Measurements from ENCODE around the gene CLEC16A.

Gene CLEC16A

GRCh38 chr16:10988164-10988803, 43.9 kb downstream of the CLEC16A start:
- DNase-seq = no peak

DNA sequence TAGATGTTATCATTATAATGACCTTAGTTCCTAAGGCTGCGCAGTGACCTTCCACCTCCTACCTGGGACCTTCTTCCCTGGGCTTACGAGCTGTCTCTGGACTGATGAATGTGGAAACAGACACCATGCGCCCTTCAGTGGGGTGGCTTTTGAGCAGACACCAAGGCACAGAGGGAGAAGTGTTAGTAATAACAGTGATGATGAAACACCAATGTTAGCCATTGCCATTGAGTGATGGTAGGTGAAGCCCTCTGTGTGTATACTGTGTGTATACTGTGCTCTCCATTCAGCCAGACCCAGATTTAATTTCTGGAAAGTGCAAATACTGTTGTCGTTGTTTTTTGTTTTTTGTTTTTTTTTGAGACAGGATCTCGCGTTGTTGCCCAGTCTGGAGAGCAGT, 44.5 kb downstream of the CLEC16A start:
- DNase-seq = no peak

GRCh38 chr16:10989559-10989958, 45.2 kb downstream of the CLEC16A start:
- DNase-seq = no peak

DNA sequence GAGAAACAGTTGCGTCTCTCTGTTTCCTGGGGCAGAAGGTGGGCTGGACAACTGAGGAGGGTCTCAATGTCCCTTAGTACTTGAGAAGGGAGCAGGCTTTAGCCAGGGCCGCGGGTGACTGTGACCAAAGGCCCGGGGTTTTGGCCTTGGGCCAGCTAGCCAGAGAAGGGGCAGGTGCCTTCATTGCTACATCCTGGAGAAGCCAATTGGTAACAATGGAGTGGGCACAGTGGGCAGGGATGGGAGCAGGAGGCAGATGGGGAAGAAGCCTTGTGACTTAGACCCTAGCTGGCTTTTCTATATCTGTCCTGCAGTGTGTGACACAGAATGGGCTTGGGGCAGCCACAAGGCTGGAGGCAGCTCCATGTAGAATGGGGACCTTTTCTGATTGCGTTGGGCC, 46.0 kb downstream of the CLEC16A start:
- no peak for DNase-seq

- no peak for DNase-seq
Measured at GRCh38 chr16:10992112-10992511, 47.7 kb downstream of the CLEC16A start.

DNA sequence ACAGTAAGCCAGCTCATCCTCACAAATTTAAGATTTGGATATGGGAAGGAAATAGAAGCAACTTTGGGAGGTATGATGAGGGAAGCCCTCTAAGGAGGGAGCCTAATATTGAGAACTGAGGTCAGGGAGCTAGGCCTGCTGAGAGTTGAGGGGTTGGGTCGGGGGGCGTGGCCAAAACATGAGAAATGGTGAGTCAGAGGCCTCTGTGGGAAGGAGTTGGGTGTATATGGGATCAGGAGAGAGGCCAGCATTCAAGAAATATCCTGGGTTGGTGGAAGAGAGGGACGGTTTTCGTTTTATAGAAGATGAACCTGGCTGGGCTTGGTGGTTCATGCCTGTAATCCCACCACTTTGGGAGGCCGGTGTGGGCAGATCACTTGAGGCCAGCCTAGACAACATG, 48.4 kb downstream of the CLEC16A start:
- DNase-seq = no peak

GRCh38 chr16:10993649-10994048, 49.3 kb downstream of the CLEC16A start:
- DNase-seq = no peak

GRCh38 chr16:10994571-10994970, 50.2 kb downstream of the CLEC16A start:
- no peak for DNase-seq

- no peak for DNase-seq
Measured at GRCh38 chr16:10995565-10995964, 51.2 kb downstream of the CLEC16A start.

- no peak for DNase-seq
Measured at GRCh38 chr16:10997485-10997884, 53.1 kb downstream of the CLEC16A start.

GRCh38 chr16:10999300-10999699, 54.9 kb downstream of the CLEC16A start:
- DNase-seq = no peak

DNA sequence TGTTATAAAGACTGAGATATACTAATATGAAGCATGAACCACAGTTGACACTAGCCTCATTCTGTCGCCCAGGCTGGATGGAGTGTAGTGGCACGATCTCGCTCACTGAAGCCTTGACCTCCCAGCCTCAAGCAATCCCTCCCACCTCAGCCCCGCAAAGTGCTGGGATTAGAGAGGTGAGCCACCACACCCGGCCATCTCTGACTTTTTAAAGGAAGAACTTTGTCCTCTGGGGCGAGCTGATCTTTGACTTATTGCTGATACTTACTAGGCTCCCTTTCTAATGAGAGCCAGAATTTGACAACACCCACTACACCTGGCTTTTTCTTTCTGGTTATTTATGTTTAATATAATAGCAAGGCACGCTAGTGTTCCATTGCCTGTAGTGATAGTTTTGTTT, 57.2 kb downstream of the CLEC16A start:
- DNase-seq = no peak

DNA sequence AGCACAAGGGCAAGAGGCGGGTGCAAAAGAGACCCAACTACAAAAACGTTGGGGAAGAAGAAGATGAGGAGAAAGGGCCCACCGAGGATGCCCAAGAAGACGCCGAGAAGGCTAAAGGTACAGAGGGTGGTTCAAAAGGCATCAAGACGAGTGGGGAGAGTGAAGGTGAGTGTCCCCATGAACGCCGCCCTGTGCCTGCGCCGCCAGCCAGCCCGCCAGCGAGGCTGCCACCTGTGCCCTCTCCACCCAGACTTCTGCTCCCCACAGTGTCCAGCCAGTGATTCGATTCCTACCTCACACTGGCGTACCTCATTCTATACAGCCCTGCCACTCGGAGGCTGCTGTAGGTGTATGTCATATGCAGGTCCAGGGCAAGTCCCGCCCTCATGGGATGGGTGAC, 58.8 kb downstream of the CLEC16A start:
- DNase-seq = no peak

- DNase-seq = no peak
Measured at GRCh38 chr16:11004351-11004750, 60.0 kb downstream of the CLEC16A start.

DNA sequence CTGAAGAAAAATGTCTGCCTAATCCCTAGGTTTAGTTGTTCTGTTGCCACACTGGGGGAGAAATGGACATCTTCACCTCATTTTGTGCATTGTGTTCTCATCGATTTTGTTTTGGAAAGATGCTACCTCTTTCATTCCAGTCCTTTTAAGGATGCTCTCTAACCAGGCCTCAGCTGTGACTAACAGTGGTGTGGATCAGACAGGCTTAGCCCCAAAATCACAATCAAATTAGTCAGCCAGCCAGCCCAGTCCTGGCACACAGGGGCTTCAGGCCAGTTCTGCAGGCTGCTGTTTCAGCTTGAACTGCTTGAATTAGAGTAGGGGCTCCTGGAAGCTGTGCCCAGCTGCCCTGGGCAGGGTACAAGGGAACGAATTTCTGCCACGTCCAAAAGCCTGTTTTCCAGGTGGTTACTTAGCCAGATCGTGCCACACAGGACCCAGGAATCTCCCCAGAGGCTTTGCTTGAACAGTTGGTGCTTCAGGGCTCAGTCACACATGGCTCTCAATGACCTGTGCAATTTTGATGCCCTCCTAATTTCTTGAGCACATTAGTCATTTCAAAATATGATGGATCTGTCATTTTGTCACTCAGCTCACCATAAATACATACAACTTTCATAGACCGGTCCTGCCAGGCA, 60.7 kb downstream of the CLEC16A start:
- no peak for DNase-seq

- no peak for DNase-seq
Measured at GRCh38 chr16:11005611-11005975, 61.2 kb downstream of the CLEC16A start.

- DNase-seq = no peak
Measured at GRCh38 chr16:11006656-11007055, 62.3 kb downstream of the CLEC16A start.

DNA sequence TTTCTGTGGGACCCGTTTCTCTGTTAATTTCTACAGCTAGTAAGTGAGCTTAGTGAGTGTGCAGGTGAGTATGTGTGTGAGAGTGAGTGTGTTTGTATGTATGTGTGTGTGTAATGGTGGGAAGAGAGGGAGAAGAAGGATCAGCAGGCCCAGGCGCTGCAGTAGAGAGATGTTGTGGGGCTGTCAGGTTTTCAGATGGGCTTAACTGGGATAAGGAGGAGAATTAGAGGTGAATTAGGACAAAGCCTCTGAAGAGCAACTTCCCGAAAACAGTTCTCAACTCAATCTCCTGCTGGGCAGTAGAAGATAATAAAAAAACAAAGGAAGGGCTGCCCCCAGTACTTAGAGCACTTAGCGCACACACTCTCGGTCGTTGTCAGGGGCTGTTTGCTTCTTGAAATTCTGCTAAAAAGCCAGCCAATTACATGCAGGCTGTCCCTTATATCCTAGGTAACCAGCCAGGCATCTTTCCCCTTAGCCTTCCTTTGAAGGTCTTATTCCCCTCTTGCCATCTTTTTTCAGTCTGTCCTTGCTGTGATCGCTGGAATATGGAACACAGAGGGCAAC, 63.4 kb downstream of the CLEC16A start:
- DNase-seq = peak in 2 of 51 donors; percentile 13 to 26

DNA sequence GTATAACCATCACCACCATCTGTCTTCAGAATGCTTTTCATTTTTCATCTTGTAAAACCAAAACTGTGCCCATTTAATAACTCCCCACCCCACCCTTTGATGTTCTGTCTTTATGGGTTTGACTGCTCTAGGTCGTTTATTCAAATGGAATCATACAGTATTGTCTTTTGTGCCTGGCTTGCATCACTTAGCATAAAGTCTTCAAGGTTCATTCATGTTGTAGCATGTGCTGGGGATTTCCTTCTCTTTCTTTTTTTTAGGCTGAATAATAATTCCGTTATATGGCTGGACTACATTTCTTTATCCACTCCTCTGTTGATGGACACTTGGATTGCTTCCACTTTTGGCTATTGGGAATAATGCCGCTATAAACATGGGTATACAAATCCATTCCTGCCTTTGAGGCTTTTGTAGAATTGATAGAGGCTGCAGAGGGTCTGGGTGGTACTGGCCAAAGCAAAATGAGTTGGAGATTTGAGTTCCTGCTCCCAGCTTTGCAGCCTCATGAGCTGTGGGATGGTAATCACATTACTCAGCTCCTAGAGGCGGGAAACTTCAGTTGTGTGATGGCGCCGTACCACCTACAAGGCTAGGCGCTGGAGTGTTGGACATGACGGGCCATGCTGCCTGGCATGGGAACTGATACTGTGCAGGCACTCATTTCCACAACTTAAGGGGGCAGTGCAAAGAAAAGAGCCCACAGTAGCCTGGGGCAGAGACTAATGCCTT, 64.8 kb downstream of the CLEC16A start:
- no peak for DNase-seq

DNA sequence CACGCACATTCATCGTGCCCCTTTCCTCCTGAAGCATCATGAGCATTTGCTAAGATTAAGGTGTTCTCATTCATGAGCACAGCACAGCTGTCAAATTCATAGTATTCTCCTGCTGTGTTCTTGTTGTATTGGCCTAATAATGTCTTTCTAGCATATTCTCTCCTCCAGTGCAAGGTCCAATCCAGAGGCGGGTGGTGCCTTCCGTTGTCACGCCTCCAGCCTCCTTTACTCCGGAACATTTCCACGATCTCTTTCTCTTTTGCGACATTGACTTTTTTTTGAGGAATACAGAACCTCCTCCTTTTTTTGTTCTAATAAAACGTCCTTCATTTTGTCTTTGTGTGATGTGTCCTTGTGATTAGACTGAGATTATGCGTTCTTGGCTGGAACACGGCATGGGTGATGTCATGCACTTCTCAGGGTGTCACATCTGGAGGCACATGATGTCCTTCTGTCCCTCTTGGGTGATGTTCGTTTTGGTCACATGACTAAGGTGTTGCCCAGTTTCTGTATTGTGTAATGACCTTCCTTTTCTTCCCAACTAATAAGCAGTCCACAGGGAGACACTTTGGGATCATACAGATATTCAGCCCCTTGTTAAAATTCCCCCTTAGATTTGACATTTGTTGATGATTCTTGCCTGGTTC, 66.3 kb downstream of the CLEC16A start:
- no peak for DNase-seq

DNA sequence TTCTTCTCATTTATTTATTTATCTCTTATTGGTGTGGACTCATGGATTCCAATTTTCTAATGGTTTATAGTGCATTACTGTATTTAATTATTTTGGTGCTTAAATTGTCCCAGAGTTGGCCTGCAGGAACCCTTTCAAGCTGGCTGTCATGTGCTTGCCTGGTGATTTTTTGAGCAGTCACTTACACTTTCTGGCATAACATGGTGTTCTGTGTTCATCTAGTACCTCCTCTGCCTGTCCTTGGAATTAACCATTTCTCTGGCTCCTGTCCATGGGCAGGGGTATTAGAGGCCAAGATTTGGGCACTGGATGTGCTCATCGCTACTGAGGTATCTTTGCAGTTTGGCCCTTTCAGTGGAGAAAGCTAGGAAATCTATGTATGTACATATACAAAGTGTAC, 67.0 kb downstream of the CLEC16A start:
- no peak for DNase-seq

- DNase-seq = no peak
Measured at GRCh38 chr16:11012841-11013240, 68.5 kb downstream of the CLEC16A start.

Data from hypothalamus (tissue), 51 donors.